ENCODE data around the gene PRKCE. TPM values are rescaled to one million over a fixed set of nuclear protein-coding genes. Genes with fewer than 3 reads are reported as not detected.
"Not testable (repeated sequence)": the region's sequence is repeated elsewhere in the genome, so short reads cannot be mapped to it uniquely, and the experiment has no call there.

Gene PRKCE
- total and polyA plus RNA-seq, 2 experiments from 2014 or later: 0.94 to 1.2 TPM

GRCh38 chr2:45917561-45918176, 266.2 kb downstream of the PRKCE start:
- not testable (repeated sequence) for H3K9me2 ChIP-seq (ENCODE audit: insufficient read depth); H3K9me3 Mint-ChIP-seq; H4K20me1 ChIP-seq (replicated peaks; ENCODE audit: insufficient read depth); ATAC-seq; H3K79me2 ChIP-seq (replicated peaks; ENCODE audit: insufficient read depth); H3K27me3 ChIP-seq (ENCODE audit: insufficient read depth); H3K4me1 Mint-ChIP-seq; H3F3A ChIP-seq (replicated peaks; ENCODE audit: low read depth); H3K27me3 Mint-ChIP-seq (ENCODE audit: insufficient read depth, low read depth, poor library complexity); H3K4me2 ChIP-seq; H3K4me1 ChIP-seq (ENCODE audit: insufficient read depth); H3K27ac ChIP-seq (ENCODE audit: low read depth); DNase-seq (ENCODE audit: low spot score); H3K4me3 ChIP-seq; H3K27ac Mint-ChIP-seq; H3K4me3 Mint-ChIP-seq; H3K36me3 Mint-ChIP-seq (ENCODE audit: low read depth); H2AFZ ChIP-seq; H3K36me3 ChIP-seq (ENCODE audit: insufficient read depth)

- no peak overlapping the region for H3K27ac ChIP-seq (ENCODE audit: low read depth)
- H3K36me3 Mint-ChIP-seq (ENCODE audit: low read depth): no peaks in the 10 kb centered on the region
- H3K27ac Mint-ChIP-seq: no peak overlapping the region
- no peaks in the 10 kb centered on the region for H3K79me2 ChIP-seq (replicated peaks; ENCODE audit: insufficient read depth)
- H3K9me2 ChIP-seq (ENCODE audit: insufficient read depth): peaks cover 9% of the 10 kb centered on the region; the same call in 1 of the 2 replicates
- H3K36me3 ChIP-seq (ENCODE audit: insufficient read depth): no peaks in the 10 kb centered on the region
- no peak overlapping the region for H3K4me3 ChIP-seq
- no peaks in the 10 kb centered on the region for H3K27me3 Mint-ChIP-seq (ENCODE audit: insufficient read depth, low read depth, poor library complexity)
- H3F3A ChIP-seq (replicated peaks; ENCODE audit: low read depth): no peaks in the 10 kb centered on the region
- TF ChIP-seq EZH2phosphoT487 (IDR thresholded peaks at IDR 0.05; ENCODE audit: unreplicated experiment) (no peak), CREB1 (CRISPR knock-in tag; IDR thresholded peaks at IDR 0.05; ENCODE audit: low read depth) (no peak), REST (IDR thresholded peaks at IDR 0.05; ENCODE audit: unreplicated experiment) (no peak)
- no peaks in the 10 kb centered on the region for H3K4me1 ChIP-seq (ENCODE audit: insufficient read depth)
- ATAC-seq: no peak
- no peaks in the 10 kb centered on the region for H3K9me3 Mint-ChIP-seq
- H3K4me1 Mint-ChIP-seq: no peaks in the 10 kb centered on the region; the same call in 2 of the 3 replicates
- no peaks in the 10 kb centered on the region for H4K20me1 ChIP-seq (replicated peaks; ENCODE audit: insufficient read depth)
- H3K27me3 ChIP-seq (ENCODE audit: insufficient read depth): no peaks in the 10 kb centered on the region
- H3K4me2 ChIP-seq: no peak overlapping the region
- H3K4me3 Mint-ChIP-seq: no peak overlapping the region
- DNase-seq (ENCODE audit: low spot score): no peak
- no peak overlapping the region for H2AFZ ChIP-seq
These were observed 267.1 kb downstream of the PRKCE start for GRCh38 chr2:45918463-45919159.

GRCh38 chr2:45919160-45919650, 267.7 kb downstream of the PRKCE start:
- Histone ChIP-seq H4K20me1 (replicated peaks; ENCODE audit: insufficient read depth) (no peaks in the 10 kb centered on the region), H3K9me2 (ENCODE audit: insufficient read depth) (peaks cover 9% of the 10 kb centered on the region; the same call in 1 of the 2 replicates), H3K4me2 (no peak overlapping the region), H3K4me3 (no peak overlapping the region), H3K79me2 (replicated peaks; ENCODE audit: insufficient read depth) (no peaks in the 10 kb centered on the region), H2AFZ (no peak overlapping the region), H3K36me3 (ENCODE audit: insufficient read depth) (no peaks in the 10 kb centered on the region), H3K27me3 (ENCODE audit: insufficient read depth) (no peaks in the 10 kb centered on the region), H3K27ac (ENCODE audit: low read depth) (no peak overlapping the region), H3K4me1 (ENCODE audit: insufficient read depth) (no peaks in the 10 kb centered on the region), H3F3A (replicated peaks; ENCODE audit: low read depth) (no peaks in the 10 kb centered on the region)
- Mint-ChIP-seq H3K27ac (no peak overlapping the region), H3K27me3 (ENCODE audit: insufficient read depth, low read depth, poor library complexity) (no peaks in the 10 kb centered on the region), H3K36me3 (ENCODE audit: low read depth) (no peaks in the 10 kb centered on the region), H3K9me3 (no peaks in the 10 kb centered on the region), H3K4me3 (no peak overlapping the region), H3K4me1 (no peaks in the 10 kb centered on the region; the same call in 2 of the 3 replicates)
- DNase-seq (ENCODE audit: low spot score) (no peak), ATAC-seq (no peak)
- TF ChIP-seq ZNF462 (CRISPR knock-in tag; IDR thresholded peaks at IDR 0.05): no peak
